ENCODE measurements around the gene PHAF1.

PHAF1 gene

GRCh38 chr16:67109407-67110135, at the start of gene PHAF1:
Gene PHAF1, plus strand, starts transcription at chr16:67109941. Its CDS starts 235 bp downstream, at chr16:67110176.
- DNase-seq: peak; percentile 96

DNA sequence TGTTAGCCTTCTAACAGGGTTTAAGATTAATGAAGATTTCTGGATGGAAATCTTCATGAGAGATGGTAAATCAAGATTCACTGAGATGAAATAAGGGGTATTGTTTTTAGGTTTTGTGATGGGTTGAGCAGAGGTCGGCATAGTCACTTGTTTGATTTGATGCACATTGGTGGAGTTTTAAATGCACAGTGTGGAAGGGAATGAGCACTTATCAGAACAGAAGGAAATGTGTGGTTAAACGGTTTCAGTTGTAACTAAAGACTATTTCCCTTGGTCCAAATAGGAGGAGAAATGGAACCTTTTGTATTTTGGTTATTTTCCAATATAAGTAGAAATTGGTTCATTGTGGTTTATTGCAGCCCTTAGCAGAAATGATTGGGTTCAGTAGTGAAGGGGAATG, 46.7 kb upstream of the PHAF1 start:
- DNase-seq: no peak

- no peak for DNase-seq
Measured at GRCh38 chr16:67068212-67068753, 41.5 kb upstream of the PHAF1 start.

DNA sequence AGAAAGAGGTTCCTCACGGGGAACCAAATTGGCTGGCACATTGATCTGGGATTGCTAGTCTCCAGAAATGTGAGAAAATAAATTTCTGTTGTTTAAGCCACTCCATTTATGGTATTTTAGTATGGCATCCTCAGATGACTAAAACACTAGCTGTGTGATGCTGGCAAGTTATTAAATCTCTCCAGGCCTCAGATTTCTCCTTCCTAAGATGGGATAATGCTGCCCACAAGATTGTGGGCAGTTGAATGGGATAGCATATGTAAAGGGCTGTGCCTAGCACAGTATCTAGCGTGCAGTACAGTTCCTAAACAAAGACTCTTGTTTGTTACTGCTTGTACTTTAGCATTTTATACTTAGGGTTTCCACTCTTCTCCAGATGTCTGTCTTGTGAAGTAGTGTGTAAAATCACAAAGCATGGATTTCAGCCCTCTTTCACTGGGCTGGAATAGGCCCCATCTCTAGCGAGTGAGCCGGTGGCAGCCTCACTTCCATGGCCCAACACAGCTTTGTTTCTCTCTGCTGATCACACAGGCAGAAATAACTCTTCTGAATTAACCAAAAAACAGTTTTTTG, 38.2 kb upstream of the PHAF1 start:
- DNase-seq: no peak

DNA sequence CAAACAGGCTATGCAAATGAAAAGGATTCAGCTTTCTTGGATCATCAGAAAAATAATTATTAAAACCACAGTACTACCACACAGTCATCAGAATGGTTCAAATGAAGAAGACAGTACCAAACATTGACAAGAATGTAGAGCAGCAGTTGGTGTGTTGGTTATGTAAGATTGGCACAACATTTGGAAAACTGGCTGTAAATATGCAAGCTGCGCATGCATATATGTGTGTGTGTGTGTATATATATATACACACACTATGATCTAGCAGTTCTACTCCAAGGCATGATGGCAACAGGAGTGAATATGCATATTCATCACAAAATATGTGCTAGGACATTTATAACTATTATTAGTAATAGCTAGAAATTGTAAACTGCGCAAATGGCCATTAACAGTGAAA, 34.4 kb upstream of the PHAF1 start:
- DNase-seq: no peak

DNA sequence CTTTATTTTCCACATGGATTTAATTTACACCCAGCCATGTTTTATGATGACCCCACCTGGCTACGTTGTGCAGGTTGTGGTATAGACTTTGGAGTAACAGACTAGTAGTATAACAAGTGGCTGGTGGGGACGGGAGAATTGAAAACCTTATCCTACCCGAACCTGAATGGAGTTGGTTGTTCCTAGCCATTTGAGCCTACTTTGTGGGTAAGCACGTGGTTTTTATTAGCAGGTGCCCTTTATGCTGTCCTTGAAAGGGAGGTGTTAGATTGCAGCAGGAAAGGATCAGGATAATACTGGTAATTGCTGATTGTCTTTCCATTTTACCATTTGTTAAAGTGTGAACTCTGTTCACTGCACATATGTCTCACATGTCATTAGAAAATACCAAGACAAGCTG, 31.9 kb upstream of the PHAF1 start:
- no peak for DNase-seq

- no peak for DNase-seq
Measured at GRCh38 chr16:67082100-67082499, 27.6 kb upstream of the PHAF1 start.

- no peak for DNase-seq
Measured at GRCh38 chr16:67082891-67083290, 26.9 kb upstream of the PHAF1 start.

GRCh38 chr16:67084345-67085028, 25.3 kb upstream of the PHAF1 start:
- DNase-seq: no peak

GRCh38 chr16:67086822-67087221, 22.9 kb upstream of the PHAF1 start:
- DNase-seq: no peak

- no peak for DNase-seq
Measured at GRCh38 chr16:67087291-67087690, 22.4 kb upstream of the PHAF1 start.

GRCh38 chr16:67087803-67088202, 21.9 kb upstream of the PHAF1 start:
- DNase-seq: no peak

GRCh38 chr16:67088551-67088950, 21.2 kb upstream of the PHAF1 start:
- no peak for DNase-seq

GRCh38 chr16:67089101-67089500, 20.6 kb upstream of the PHAF1 start:
- no peak for DNase-seq

DNA sequence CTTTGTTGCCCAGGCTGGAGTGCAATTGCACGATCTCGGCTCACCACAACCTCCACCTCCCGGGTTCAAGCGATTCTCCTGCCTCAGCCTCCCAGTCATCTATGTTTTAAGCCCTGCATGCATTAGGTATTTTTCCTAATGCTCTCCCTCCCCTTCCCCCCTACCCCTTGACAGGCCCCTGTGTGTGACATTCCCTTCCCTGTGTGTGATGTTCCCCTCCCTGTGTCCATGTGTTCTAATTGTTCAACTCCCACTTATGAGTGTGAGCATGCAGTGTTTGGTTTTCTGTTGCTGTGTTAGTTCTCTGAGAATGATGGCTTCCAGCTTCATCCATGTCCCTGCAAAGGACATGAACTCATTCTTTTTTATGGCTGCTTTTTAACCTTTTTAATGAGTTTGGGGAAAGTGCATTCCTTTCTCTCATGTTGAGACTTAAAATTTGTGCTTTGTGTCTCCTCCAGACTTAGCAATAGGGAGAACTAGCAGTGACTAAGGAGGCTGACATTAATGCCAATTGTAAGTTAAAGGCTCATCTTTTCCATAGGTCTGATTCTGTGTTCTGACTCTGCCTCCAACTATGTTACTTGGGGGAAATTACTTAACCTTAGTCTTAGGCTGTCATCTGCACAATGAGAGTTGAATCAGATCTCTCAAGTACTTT, 17.7 kb upstream of the PHAF1 start:
- DNase-seq: no peak

- no peak for DNase-seq
Measured at GRCh38 chr16:67093098-67093726, 16.5 kb upstream of the PHAF1 start.

DNA sequence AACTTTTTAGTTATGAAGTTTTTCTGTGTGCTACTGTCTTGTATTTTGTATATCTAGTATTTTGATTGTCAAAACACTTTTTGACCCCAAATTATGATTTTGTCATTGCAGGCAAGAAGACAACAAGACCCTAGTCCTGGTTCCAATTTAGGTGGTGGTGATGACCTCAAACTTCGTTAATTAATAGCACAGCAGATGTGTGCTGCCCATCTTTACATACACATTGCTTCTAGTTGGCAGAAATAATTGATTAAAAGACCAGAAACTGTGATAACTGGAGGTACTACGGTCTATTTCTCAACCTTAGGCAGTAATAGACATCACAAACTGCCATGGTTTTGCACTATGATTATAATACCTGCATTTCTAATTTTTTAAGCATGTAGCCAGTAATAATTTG, 11.1 kb upstream of the PHAF1 start:
- no peak for DNase-seq

DNA sequence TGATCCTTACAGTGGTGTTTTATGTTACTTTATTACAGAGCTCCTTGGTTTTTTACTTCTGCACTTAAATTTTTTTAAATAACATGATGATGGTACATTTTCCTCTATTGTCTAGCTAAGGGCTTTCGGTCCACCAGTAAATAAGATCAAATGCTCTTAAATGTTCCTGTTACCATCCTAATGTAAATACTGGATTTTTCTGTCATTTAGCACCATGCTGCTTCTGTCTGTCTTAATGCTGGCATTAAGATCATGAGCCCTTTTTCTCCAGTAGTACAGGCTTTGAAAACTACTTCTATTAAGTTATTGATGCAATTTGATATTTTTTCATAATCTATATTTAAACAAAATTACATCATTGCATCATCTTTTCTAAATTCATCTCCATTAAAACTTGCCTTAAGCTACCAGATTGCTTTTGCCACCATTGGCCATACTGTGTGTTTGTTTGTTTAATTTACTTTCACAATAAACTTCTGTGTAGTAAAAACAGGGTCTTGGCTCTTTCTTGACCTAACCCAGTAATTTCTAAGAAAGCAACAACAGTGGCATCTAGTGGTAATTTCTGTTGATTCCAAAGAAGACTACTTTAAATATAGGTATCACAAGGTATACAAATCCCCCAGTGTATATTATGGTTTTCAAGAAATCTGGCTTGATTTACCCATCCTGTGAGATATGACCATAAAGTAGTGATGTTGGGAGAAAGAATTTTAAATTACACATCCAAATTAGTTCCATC, 9.0 kb upstream of the PHAF1 start:
- DNase-seq: no peak

DNA sequence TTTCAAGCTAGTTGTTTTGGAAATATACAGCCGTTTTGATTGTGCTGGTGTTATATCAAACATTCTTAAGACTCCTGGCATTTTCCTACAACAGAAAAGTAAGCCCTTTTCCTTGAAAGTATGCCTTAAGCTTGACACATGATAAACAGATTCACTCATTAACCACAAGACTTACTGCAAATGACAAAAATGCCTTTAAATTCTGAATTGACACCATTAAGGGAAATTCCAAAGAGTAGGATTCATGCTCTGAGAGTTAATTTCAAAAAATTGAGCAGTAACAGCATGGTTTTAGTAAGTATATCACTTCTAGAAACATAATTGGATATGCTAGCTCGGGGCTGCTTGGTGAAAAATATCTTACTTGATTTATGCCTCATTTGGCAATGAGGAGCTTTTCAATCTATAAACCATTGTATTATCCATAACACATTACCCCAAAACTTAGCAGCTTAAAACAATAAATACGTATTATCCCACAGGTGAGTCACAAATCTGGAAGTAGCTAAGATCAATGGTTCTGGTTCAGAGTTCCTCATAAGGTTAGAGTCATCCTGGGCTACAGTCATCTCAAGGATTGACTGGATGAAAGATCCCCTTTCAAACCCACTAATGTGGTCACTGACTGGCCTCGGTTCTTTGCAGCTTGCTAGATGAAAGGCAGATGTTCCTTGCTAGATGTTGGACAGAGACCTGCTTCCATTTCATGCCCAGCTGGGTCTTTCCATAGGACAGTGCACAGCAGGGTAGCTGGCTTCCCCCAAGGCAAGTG, 8.2 kb upstream of the PHAF1 start:
- no peak for DNase-seq

- no peak for DNase-seq
Measured at GRCh38 chr16:67104061-67104460, 5.7 kb upstream of the PHAF1 start.

GRCh38 chr16:67104845-67105244, 4.9 kb upstream of the PHAF1 start:
- DNase-seq: no peak

Data from stimulated activated CD4-positive, alpha-beta T cell treated with anti-CD3 and anti-CD28 coated beads, Interleukin-4, amount 100 ng/mL, for 1 hour (primary cell).